Measurements from ENCODE around the gene FAM25A.

DNA sequence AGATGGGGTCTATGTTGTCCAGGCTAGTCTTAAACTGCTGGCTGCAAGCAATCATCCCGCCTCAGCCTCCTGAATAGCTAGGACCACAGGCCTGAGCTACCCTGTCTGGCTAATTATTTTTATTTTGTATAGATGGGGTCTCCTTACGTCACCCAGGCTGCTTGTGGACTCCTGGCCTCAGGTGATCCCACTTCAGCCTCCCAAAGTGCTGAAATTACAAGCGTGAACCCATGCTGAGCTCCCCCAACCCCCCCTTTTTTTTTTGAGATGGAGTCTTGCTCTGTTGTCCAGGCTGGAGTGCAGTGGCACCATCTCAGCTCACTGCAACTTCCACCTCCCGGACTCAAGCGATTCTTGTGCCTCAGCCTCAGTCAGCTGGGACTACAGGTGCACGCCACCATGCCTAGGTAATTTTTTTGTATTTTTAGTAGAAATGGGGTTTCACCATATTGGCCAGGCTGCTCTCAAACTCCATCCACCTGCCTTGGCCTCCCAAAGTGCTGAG, 25.4 kb downstream of the FAM25A start:
- TF ChIP-seq, protein P1, sequence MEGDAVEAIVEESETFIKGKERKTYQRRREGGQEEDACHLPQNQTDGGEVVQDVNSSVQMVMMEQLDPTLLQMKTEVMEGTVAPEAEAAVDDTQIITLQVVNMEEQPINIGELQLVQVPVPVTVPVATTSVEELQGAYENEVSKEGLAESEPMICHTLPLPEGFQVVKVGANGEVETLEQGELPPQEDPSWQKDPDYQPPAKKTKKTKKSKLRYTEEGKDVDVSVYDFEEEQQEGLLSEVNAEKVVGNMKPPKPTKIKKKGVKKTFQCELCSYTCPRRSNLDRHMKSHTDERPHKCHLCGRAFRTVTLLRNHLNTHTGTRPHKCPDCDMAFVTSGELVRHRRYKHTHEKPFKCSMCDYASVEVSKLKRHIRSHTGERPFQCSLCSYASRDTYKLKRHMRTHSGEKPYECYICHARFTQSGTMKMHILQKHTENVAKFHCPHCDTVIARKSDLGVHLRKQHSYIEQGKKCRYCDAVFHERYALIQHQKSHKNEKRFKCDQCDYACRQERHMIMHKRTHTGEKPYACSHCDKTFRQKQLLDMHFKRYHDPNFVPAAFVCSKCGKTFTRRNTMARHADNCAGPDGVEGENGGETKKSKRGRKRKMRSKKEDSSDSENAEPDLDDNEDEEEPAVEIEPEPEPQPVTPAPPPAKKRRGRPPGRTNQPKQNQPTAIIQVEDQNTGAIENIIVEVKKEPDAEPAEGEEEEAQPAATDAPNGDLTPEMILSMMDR (IDR thresholded peaks at IDR 0.05), result no peak
- TF ChIP-seq TAF1 (IDR thresholded peaks at IDR 0.05; ENCODE audit: borderline replicate concordance, low read depth, low read length) (no peak), YY1 (IDR thresholded peaks at IDR 0.05; ENCODE audit: low read depth) (no peak), NFIC (IDR thresholded peaks at IDR 0.05; ENCODE audit: borderline replicate concordance) (no peak), POLR2AphosphoS5 (IDR thresholded peaks at IDR 0.05; ENCODE audit: low read depth, low read length) (no peak), TCF12 (IDR thresholded peaks at IDR 0.05) (no peak)
- TF ChIP-seq, protein P2, sequence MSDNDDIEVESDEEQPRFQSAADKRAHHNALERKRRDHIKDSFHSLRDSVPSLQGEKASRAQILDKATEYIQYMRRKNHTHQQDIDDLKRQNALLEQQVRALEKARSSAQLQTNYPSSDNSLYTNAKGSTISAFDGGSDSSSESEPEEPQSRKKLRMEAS (IDR thresholded peaks at IDR 0.05; ENCODE audit: low read depth), result no peak
